Immature natural killer cell (primary cell): ENCODE results near the gene IKZF1. TPM values are rescaled to one million over a fixed set of nuclear protein-coding genes. Genes with fewer than 3 reads are reported as not detected.
A peak's percentile ranks its signal among the peaks of the same experiment; 100 is the strongest.

Experiments used
- DNase-seq, 3 donors: peaks; one replicate each; pipeline ENCODE4 v3.0.0; 2022; ENCODE audit warnings: mixed read lengths in 1 of 3
- H3K27ac Mint-ChIP-seq, 6 donors: one replicate each; pipeline ENCODE4 v1.8.0; 2020; ENCODE audit warnings: mixed read lengths in 6 of 6, mild to moderate bottlenecking in 5 of 6, inconsistent platforms in 4 of 6, moderate library complexity in 3 of 6
- H3K27me3 Mint-ChIP-seq, 3 donors: one replicate each; pipeline ENCODE4 v1.8.0; 2020 to 2021; ENCODE audit warnings: low read depth in 3 of 3, mild to moderate bottlenecking in 3 of 3, mixed read lengths in 3 of 3, moderate library complexity in 3 of 3, inconsistent platforms in 1 of 3
- H3K36me3 Mint-ChIP-seq, 3 donors: one replicate each; pipeline ENCODE4 v1.8.0; 2020; ENCODE audit warnings: mixed read lengths in 3 of 3, inconsistent platforms in 2 of 3, mild to moderate bottlenecking in 2 of 3
- H3K4me1 Mint-ChIP-seq, 2 donors: one replicate each; pipeline ENCODE4 v1.8.0; 2020; ENCODE audit warnings: inconsistent platforms in 2 of 2, mild to moderate bottlenecking in 2 of 2, mixed read lengths in 2 of 2, moderate library complexity in 1 of 2
- H3K4me3 Mint-ChIP-seq, 5 donors: one replicate each; pipeline ENCODE4 v1.8.0; 2020; ENCODE audit warnings: mild to moderate bottlenecking in 5 of 5, mixed read lengths in 5 of 5, inconsistent platforms in 3 of 5, moderate library complexity in 3 of 5
- H3K9me3 Mint-ChIP-seq, 6 donors: one replicate each; pipeline ENCODE4 v1.8.0; 2020; ENCODE audit warnings: mild to moderate bottlenecking in 6 of 6, mixed read lengths in 6 of 6, inconsistent platforms in 4 of 6, moderate library complexity in 3 of 6
- polyA plus RNA-seq, 3 donors: library from polyadenylated mRNA; unstranded; fragments of 300-500 nt; fragmentation: Illumina TruSeq; gene quantifications; one replicate each; pipeline ENCODE4 v1.2.3, GENCODE V29; 2021

Gene IKZF1
- polyA plus RNA-seq, 3 donors from 2014 or later = 79.5 to 307 (median 91.3) TPM

- peak overlapping the region in 1 of 5 donors; percentile 14 for H3K4me3 Mint-ChIP-seq
- H3K9me3 Mint-ChIP-seq = no peaks in the 10 kb centered on the region
- peaks cover 40 to 63% of the 10 kb centered on the region in 2 donors for H3K4me1 Mint-ChIP-seq
- peak overlapping the region in 2 of 6 donors; percentile 24 to 53 for H3K27ac Mint-ChIP-seq
- peaks cover 0 to 4% (median 0%) of the 10 kb centered on the region in 3 donors for H3K27me3 Mint-ChIP-seq
- peaks cover 0 to 4% (median 0%) of the 10 kb centered on the region in 3 donors for H3K36me3 Mint-ChIP-seq
- DNase-seq = no peak
Measured at GRCh38 chr7:50273301-50273700, 31.2 kb upstream of the IKZF1 start.

DNA sequence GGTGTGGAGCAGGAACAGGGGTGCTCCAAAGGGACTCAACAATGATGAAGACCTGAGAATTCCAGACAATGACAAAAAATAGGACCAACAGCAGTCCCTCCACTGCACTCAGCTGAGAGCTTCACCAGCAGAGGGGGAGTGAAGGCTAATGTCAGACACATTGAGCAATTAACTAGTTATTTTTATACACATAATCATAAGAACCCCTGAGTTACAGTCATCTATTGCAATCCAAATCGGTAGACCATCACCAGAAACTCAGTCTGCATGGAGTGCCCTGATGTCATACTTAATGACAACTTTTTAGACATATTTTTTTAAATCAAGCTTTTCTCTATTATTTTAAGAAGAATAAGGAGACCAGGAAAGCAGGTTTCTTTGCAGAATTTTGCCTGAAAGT lies 30.6 kb upstream of the IKZF1 start:
- H3K36me3 Mint-ChIP-seq = peaks cover 0 to 4% (median under 1%) of the 10 kb centered on the region in 3 donors
- peaks cover 34 to 57% of the 10 kb centered on the region in 2 donors for H3K4me1 Mint-ChIP-seq
- peaks cover 0 to 4% (median 0%) of the 10 kb centered on the region in 3 donors for H3K27me3 Mint-ChIP-seq
- no peak overlapping the region for H3K4me3 Mint-ChIP-seq
- DNase-seq = no peak
- peak overlapping the region in 1 of 6 donors; percentile 53 for H3K27ac Mint-ChIP-seq
- no peaks in the 10 kb centered on the region for H3K9me3 Mint-ChIP-seq

GRCh38 chr7:50274361-50274760 lies 30.2 kb upstream of the IKZF1 start:
- Mint-ChIP-seq H3K9me3 (no peaks in the 10 kb centered on the region), H3K27me3 (peaks cover 0 to 4% (median 0%) of the 10 kb centered on the region in 3 donors), H3K36me3 (peaks cover 0 to 5% (median 4%) of the 10 kb centered on the region in 3 donors), H3K4me1 (peaks cover 29 to 52% of the 10 kb centered on the region in 2 donors), H3K27ac (peak overlapping the region in 2 of 6 donors; percentile 51 to 71), H3K4me3 (peak overlapping the region in 1 of 5 donors; percentile 10)
- no peak for DNase-seq

- no peak overlapping the region for H3K4me3 Mint-ChIP-seq
- peaks cover 0 to 4% (median 0%) of the 10 kb centered on the region in 3 donors for H3K27me3 Mint-ChIP-seq
- no peaks in the 10 kb centered on the region for H3K9me3 Mint-ChIP-seq
- peaks cover 0 to 5% (median 2%) of the 10 kb centered on the region in 3 donors for H3K36me3 Mint-ChIP-seq
- peaks cover 18 to 42% of the 10 kb centered on the region in 2 donors for H3K4me1 Mint-ChIP-seq
- DNase-seq = no peak
- peak overlapping the region in 1 of 6 donors; percentile 26 for H3K27ac Mint-ChIP-seq
Measured at GRCh38 chr7:50275430-50275829, 29.1 kb upstream of the IKZF1 start.

DNA sequence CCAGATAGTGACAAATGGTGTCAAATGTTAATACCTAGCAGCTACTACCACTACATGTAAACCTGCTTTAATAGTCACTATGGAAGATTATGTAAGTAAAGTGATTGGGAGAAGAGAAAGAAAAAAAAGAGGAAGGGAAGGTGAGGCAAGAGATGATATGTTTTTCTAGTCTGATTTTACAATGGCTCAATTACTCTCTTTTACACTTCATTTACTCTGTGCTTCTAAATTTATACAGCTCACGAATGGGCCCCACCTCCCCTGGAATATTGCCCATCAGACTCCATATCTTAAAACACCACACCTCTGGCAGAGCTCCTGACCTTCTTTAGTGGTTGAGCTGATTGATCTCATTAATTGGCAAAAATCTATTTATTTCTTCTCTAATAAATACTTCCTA lies 28.0 kb upstream of the IKZF1 start:
- Mint-ChIP-seq H3K9me3 (no peaks in the 10 kb centered on the region), H3K4me1 (peaks cover 21 to 42% of the 10 kb centered on the region in 2 donors), H3K27ac (peak overlapping the region in 1 of 6 donors; percentile 71), H3K36me3 (peaks cover 0 to 5% (median 0%) of the 10 kb centered on the region in 3 donors), H3K4me3 (no peak overlapping the region), H3K27me3 (peaks cover 0 to 4% (median 0%) of the 10 kb centered on the region in 3 donors)
- no peak for DNase-seq

DNA sequence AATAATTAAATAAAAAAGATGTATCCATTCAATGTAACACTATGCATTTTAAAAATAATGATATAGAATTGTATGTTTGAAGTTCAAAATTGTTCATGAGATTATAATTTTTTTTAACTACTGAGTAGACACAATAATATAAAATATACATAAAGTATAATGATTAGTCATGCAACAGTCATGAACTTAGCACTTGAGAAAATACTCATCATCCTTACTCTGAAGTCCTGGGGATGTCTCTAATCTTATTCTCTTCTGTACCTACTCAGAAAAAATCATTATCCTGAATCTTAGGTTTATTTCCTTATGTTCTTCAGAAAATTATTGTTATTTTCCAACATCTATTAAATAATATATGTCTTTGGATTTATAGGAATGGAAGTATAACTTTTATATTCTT lies 26.4 kb upstream of the IKZF1 start:
- Mint-ChIP-seq H3K9me3 (no peaks in the 10 kb centered on the region), H3K4me1 (peaks cover 34 to 52% of the 10 kb centered on the region in 2 donors), H3K4me3 (no peak overlapping the region), H3K36me3 (peaks cover 0 to 5% (median 0%) of the 10 kb centered on the region in 3 donors), H3K27ac (no peak overlapping the region), H3K27me3 (peaks cover 0 to 4% (median 0%) of the 10 kb centered on the region in 3 donors)
- no peak for DNase-seq

DNA sequence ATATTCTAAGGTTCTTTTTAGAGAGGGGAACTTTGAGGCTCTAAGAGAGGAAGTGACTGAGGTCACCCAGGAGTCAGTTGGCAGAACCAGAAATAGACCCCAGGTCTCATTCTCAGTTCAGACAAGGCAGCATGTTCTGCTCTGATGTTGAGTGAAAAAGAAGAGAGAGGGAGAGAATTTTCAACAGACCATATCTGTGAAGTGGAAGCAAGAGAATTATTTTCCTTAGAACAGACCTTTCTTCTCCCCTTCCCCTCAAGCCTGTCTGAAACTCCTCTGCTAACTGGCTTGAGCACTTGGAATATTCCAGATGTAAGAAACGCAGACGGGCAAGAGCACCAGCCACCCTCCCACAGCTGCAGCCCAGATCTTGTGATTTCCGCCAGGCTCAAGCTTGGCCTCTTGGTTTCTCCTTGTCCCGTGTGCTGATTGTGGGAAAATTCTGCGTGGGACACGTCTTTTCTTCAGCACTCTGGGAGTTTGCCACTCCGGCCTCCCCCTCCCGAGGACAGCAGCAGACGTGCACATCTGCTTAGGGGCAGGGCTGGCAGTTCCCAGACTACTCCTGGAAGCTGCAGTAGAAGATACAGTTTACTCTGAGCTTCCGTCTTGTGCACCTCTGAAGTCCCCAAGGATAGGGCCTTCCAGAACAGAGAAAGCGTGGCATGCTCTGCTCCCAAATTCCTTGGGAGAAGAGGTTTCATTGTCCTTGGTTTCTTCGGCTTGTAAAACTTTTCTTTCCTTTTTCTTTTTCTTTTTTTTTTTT lies 22.7 kb upstream of the IKZF1 start:
- H3K4me1 Mint-ChIP-seq = peaks cover 56 to 65% of the 10 kb centered on the region in 2 donors
- peak overlapping the region; percentile 53 to 80 (median 75) for H3K4me3 Mint-ChIP-seq
- peak; percentile 18 to 25 (median 20) for DNase-seq
- H3K9me3 Mint-ChIP-seq = peaks cover 0 to 2% (median 0%) of the 10 kb centered on the region in 6 donors
- peaks cover 0 to 5% (median 0%) of the 10 kb centered on the region in 3 donors for H3K36me3 Mint-ChIP-seq
- H3K27ac Mint-ChIP-seq = peak overlapping the region; percentile 75 to 95 (median 92)
- H3K27me3 Mint-ChIP-seq = peaks cover 0 to 3% (median 1%) of the 10 kb centered on the region in 3 donors

- Mint-ChIP-seq H3K9me3 (peaks cover 0 to 2% (median 0%) of the 10 kb centered on the region in 6 donors), H3K36me3 (peaks cover 0 to 5% (median 0%) of the 10 kb centered on the region in 3 donors), H3K4me1 (peaks cover 57 to 69% of the 10 kb centered on the region in 2 donors), H3K27me3 (peaks cover 0 to 3% (median 1%) of the 10 kb centered on the region in 3 donors), H3K4me3 (peak overlapping the region in 4 of 5 donors; percentile 27 to 74 (median 70)), H3K27ac (peak overlapping the region; percentile 22 to 89 (median 82))
- no peak for DNase-seq
Measured at GRCh38 chr7:50282813-50283605, 21.5 kb upstream of the IKZF1 start.

GRCh38 chr7:50283731-50284130 lies 20.8 kb upstream of the IKZF1 start:
- peaks cover 57 to 69% of the 10 kb centered on the region in 2 donors for H3K4me1 Mint-ChIP-seq
- peak overlapping the region in 5 of 6 donors; percentile 79 to 89 (median 83) for H3K27ac Mint-ChIP-seq
- H3K9me3 Mint-ChIP-seq = peaks cover 0 to 2% (median 0%) of the 10 kb centered on the region in 6 donors
- no peak for DNase-seq
- peaks cover 0 to 5% (median 0%) of the 10 kb centered on the region in 3 donors for H3K36me3 Mint-ChIP-seq
- H3K27me3 Mint-ChIP-seq = peaks cover 0 to 3% (median 1%) of the 10 kb centered on the region in 3 donors
- peak overlapping the region; percentile 70 to 78 (median 72) for H3K4me3 Mint-ChIP-seq

DNA sequence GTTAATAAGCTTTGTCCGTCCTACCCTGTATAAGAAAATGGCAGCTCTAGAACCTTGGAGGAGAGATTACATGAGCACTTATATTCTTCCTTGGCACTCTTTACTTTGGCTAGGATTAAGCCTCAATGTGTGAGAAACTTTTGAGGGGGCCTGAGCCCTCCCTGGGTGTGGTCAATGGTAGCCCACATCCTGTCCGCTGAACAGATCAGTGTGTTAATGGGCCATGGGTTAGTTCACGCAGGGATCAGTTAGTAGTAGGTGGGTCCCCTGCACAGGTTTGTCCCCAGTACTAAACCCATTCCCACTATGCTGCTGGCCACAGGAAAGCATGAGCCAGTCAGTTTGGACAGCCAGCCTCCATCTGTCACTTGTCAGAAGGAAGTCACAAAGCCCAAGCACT lies 20.2 kb upstream of the IKZF1 start:
- peaks cover 0 to 2% (median 0%) of the 10 kb centered on the region in 6 donors for H3K9me3 Mint-ChIP-seq
- H3K36me3 Mint-ChIP-seq = no peaks in the 10 kb centered on the region
- peaks cover 0 to 3% (median 1%) of the 10 kb centered on the region in 3 donors for H3K27me3 Mint-ChIP-seq
- H3K4me1 Mint-ChIP-seq = peaks cover 57 to 69% of the 10 kb centered on the region in 2 donors
- peak overlapping the region; percentile 70 to 78 (median 72) for H3K4me3 Mint-ChIP-seq
- DNase-seq = peak; percentile 28 to 50 (median 45)
- H3K27ac Mint-ChIP-seq = peak overlapping the region; percentile 79 to 90 (median 84)

DNA sequence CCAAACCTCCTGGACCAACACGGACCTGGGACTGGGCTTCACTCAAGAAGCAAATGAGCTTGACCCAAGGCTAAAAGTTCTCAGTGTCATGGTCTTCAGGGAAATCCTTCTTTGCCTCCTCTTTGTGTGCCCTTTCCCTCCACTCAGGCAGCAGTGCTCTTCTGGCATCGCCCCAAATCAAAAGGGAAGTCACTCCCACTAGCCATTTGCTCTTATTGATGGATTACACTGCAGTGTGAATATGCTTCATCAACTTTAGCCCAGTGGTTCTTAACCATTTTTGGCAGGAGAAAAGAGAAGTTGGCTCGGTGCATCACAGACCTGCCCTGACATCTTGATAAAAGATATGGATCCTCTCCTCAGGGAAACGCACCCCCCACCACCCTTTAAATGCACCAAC lies 19.2 kb upstream of the IKZF1 start:
- peaks cover 0 to 3% (median 1%) of the 10 kb centered on the region in 3 donors for H3K27me3 Mint-ChIP-seq
- peak overlapping the region; percentile 35 to 81 (median 62) for H3K27ac Mint-ChIP-seq
- H3K36me3 Mint-ChIP-seq = no peaks in the 10 kb centered on the region
- H3K9me3 Mint-ChIP-seq = peaks cover 0 to 2% (median 0%) of the 10 kb centered on the region in 6 donors
- H3K4me1 Mint-ChIP-seq = peaks cover 57 to 69% of the 10 kb centered on the region in 2 donors
- H3K4me3 Mint-ChIP-seq = peak overlapping the region; percentile 21 to 42 (median 32)
- no peak for DNase-seq

DNA sequence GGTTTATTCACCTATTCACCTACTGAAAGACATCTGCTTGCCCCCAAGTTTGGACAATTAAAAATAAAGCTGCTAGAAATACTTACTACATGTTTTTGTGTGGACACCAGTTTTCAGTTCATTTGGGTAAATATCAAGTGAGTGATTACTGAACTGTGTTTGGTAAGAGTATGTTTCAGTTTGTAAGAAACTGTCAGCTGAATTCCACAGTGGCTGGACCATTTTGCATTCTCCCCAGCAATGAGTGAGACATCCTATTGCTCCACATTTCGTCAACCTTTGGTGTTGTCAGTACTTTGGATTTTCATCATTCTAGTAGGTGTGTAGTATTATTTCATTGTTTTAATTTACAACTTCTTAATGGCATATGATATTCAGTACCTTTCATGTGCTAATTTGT lies 17.4 kb upstream of the IKZF1 start:
- no peak for DNase-seq
- Mint-ChIP-seq H3K9me3 (peaks cover 0 to 2% (median 0%) of the 10 kb centered on the region in 6 donors), H3K27ac (no peak overlapping the region), H3K4me1 (peaks cover 45 to 56% of the 10 kb centered on the region in 2 donors), H3K36me3 (no peaks in the 10 kb centered on the region), H3K4me3 (no peak overlapping the region), H3K27me3 (peaks cover 0 to 3% (median 1%) of the 10 kb centered on the region in 3 donors)

DNA sequence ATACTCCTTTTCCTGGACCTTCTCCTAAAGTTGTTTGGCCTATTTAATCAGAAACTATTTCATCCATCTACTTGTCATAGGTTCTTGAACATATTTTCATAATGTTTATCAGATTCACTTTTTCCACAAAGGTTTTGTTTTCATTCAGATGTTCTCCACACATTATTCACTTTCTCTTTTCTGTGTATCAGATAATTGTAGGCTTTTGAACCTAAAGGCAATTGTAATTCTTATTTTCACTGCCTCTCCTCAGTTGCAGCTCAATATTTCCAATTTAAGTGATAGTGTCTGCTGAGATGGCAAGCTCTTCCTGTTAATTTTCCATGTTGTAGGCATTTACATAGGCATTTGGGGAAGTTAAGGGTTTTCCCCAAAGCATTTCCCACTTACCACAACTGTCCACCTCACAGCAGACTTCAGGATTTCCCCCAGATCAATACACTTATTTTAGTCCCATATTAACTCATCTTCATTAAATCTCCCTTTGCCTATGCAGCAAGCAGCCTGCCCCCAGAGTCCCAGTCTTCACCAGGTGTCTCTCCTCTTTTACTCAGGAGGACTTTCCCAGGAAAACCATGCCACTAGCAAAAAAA lies 12.3 kb upstream of the IKZF1 start:
- peaks cover 0 to 1% (median 0%) of the 10 kb centered on the region in 6 donors for H3K9me3 Mint-ChIP-seq
- no peak overlapping the region for H3K27ac Mint-ChIP-seq
- H3K4me1 Mint-ChIP-seq = peaks cover 4 to 11% of the 10 kb centered on the region in 2 donors
- peaks cover 0 to 2% (median 2%) of the 10 kb centered on the region in 3 donors for H3K27me3 Mint-ChIP-seq
- H3K36me3 Mint-ChIP-seq = no peaks in the 10 kb centered on the region
- H3K4me3 Mint-ChIP-seq = no peak overlapping the region
- DNase-seq = no peak
